ENCODE results near the gene DCLK2.

DNA sequence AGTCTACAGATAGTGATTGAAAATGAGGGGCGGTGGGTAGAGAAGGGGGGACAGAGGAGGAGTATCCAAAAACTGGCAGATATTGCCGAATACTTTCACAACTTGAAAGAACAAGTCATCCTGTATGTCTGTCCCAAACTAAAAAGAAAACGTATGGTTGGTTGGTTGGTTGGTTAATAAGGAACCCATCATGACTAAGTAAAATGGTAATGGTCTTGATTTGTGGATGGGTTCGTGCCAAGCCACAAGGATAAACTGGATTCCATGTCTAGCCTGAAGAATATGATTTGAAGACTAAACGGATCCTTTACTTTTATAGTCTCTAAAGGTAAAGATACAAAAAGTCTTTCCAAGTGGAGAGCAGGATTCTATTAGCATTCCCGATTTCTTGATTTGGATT, 208.4 kb downstream of the DCLK2 start:
- TF ChIP-seq, protein P1, sequence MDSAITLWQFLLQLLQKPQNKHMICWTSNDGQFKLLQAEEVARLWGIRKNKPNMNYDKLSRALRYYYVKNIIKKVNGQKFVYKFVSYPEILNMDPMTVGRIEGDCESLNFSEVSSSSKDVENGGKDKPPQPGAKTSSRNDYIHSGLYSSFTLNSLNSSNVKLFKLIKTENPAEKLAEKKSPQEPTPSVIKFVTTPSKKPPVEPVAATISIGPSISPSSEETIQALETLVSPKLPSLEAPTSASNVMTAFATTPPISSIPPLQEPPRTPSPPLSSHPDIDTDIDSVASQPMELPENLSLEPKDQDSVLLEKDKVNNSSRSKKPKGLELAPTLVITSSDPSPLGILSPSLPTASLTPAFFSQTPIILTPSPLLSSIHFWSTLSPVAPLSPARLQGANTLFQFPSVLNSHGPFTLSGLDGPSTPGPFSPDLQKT (IDR thresholded peaks at IDR 0.05; ENCODE audit: borderline replicate concordance, low read depth, low read length): no peak
- TF ChIP-seq, protein P2, sequence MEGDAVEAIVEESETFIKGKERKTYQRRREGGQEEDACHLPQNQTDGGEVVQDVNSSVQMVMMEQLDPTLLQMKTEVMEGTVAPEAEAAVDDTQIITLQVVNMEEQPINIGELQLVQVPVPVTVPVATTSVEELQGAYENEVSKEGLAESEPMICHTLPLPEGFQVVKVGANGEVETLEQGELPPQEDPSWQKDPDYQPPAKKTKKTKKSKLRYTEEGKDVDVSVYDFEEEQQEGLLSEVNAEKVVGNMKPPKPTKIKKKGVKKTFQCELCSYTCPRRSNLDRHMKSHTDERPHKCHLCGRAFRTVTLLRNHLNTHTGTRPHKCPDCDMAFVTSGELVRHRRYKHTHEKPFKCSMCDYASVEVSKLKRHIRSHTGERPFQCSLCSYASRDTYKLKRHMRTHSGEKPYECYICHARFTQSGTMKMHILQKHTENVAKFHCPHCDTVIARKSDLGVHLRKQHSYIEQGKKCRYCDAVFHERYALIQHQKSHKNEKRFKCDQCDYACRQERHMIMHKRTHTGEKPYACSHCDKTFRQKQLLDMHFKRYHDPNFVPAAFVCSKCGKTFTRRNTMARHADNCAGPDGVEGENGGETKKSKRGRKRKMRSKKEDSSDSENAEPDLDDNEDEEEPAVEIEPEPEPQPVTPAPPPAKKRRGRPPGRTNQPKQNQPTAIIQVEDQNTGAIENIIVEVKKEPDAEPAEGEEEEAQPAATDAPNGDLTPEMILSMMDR (tag by site-specific recombination; IDR thresholded peaks at IDR 0.05): no peak
- TF ChIP-seq ZFP3 (tag by site-specific recombination; IDR thresholded peaks at IDR 0.05; ENCODE audit: low read depth) (no peak), GLIS2 (tag by site-specific recombination; IDR thresholded peaks at IDR 0.05) (no peak), ZNF423 (tag by site-specific recombination; IDR thresholded peaks at IDR 0.05) (no peak), ZNF274 (IDR thresholded peaks at IDR 0.05; ENCODE audit: low read length) (no peak), ZNF274 (tag by site-specific recombination; IDR thresholded peaks at IDR 0.05; ENCODE audit: borderline replicate concordance) (no peak), ZNF777 (tag by site-specific recombination; IDR thresholded peaks at IDR 0.05; ENCODE audit: borderline replicate concordance) (no peak), ZFP41 (tag by site-specific recombination; IDR thresholded peaks at IDR 0.05; ENCODE audit: borderline replicate concordance) (no peak), ZNF248 (tag by site-specific recombination; IDR thresholded peaks at IDR 0.05) (no peak)
- TF ChIP-seq, protein P3, sequence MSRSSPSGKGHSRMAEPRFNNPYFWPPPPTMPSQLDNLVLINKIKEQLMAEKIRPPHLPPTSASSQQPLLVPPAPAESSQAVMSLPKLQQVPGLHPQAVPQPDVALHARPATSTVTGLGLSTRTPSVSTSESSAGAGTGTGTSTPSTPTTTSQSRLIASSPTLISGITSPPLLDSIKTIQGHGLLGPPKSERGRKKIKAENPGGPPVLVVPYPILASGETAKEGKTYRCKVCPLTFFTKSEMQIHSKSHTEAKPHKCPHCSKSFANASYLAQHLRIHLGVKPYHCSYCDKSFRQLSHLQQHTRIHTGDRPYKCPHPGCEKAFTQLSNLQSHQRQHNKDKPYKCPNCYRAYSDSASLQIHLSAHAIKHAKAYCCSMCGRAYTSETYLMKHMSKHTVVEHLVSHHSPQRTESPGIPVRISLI (tag by site-specific recombination; IDR thresholded peaks at IDR 0.05): no peak
